Measurements from ENCODE around the gene ASB2. TPM values are rescaled to one million over a fixed set of nuclear protein-coding genes. Genes with fewer than 3 reads are reported as not detected.

The ASB2 gene
- total and polyA plus RNA-seq, 2 of the 13 experiments (the other 11 are each of a cell fraction or from before 2014, with no cell fraction given): 0.82 to 4.1 TPM

GRCh38 chr14:93903342-93904184 is 72.8 kb downstream of the ASB2 start (continued):
- TF ChIP-seq ZBTB8A (CRISPR knock-in tag; IDR thresholded peaks at IDR 0.05; ENCODE audit: borderline replicate concordance, low read depth) (no peak), ZNF792 (CRISPR knock-in tag; IDR thresholded peaks at IDR 0.05) (no peak; the same call in 1 of the 2 replicates), HES4 (CRISPR knock-in tag; IDR thresholded peaks at IDR 0.05; ENCODE audit: borderline replicate concordance) (0 out of 2 replicates have a peak, but pooled peaks have one; percentile 40), MED1 (CRISPR knock-in tag; IDR thresholded peaks at IDR 0.05) (0 out of 2 replicates have a peak, but pooled peaks have one; percentile 32), ZFP36 (IDR thresholded peaks at IDR 0.05; ENCODE audit: borderline replicate concordance, low read depth, low read length, partially characterized antibody) (peak; percentile 67), RARA (CRISPR knock-in tag; IDR thresholded peaks at IDR 0.05) (0 out of 2 replicates have a peak, but pooled peaks have one; percentile 5), ZBTB21 (CRISPR knock-in tag; IDR thresholded peaks at IDR 0.05) (no peak), TFE3 (CRISPR knock-in tag; IDR thresholded peaks at IDR 0.05) (no peak), ZMYM3 (CRISPR knock-in tag; IDR thresholded peaks at IDR 0.05) (peak; percentile 77), ETV6 (CRISPR knock-in tag; conservative IDR thresholded peaks at IDR 0.05) (peak; percentile 39; the same call in 1 of the 2 replicates), ZBTB7A (CRISPR knock-in tag; IDR thresholded peaks at IDR 0.05) (peak; percentile 44; the same call in 1 of the 2 replicates), TSC22D2 (CRISPR knock-in tag; IDR thresholded peaks at IDR 0.05; ENCODE audit: borderline replicate concordance) (0 out of 2 replicates have a peak, but pooled peaks have one; percentile 26), ZNF296 (CRISPR knock-in tag; conservative IDR thresholded peaks at IDR 0.05) (peak; percentile 80; the same call in 1 of the 2 replicates), ZNF263 (CRISPR knock-in tag; IDR thresholded peaks at IDR 0.05) (peak; percentile 67)
- TF ChIP-seq, protein P1, sequence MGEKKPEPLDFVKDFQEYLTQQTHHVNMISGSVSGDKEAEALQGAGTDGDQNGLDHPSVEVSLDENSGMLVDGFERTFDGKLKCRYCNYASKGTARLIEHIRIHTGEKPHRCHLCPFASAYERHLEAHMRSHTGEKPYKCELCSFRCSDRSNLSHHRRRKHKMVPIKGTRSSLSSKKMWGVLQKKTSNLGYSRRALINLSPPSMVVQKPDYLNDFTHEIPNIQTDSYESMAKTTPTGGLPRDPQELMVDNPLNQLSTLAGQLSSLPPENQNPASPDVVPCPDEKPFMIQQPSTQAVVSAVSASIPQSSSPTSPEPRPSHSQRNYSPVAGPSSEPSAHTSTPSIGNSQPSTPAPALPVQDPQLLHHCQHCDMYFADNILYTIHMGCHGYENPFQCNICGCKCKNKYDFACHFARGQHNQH (CRISPR knock-in tag; IDR thresholded peaks at IDR 0.05): no peak
- TF ChIP-seq, protein P2, sequence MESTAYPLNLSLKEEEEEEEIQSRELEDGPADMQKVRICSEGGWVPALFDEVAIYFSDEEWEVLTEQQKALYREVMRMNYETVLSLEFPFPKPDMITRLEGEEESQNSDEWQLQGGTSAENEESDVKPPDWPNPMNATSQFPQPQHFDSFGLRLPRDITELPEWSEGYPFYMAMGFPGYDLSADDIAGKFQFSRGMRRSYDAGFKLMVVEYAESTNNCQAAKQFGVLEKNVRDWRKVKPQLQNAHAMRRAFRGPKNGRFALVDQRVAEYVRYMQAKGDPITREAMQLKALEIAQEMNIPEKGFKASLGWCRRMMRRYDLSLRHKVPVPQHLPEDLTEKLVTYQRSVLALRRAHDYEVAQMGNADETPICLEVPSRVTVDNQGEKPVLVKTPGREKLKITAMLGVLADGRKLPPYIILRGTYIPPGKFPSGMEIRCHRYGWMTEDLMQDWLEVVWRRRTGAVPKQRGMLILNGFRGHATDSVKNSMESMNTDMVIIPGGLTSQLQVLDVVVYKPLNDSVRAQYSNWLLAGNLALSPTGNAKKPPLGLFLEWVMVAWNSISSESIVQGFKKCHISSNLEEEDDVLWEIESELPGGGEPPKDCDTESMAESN (CRISPR knock-in tag; conservative IDR thresholded peaks at IDR 0.05): no peak
